Measurements from ENCODE around the gene IKZF2.

DNA sequence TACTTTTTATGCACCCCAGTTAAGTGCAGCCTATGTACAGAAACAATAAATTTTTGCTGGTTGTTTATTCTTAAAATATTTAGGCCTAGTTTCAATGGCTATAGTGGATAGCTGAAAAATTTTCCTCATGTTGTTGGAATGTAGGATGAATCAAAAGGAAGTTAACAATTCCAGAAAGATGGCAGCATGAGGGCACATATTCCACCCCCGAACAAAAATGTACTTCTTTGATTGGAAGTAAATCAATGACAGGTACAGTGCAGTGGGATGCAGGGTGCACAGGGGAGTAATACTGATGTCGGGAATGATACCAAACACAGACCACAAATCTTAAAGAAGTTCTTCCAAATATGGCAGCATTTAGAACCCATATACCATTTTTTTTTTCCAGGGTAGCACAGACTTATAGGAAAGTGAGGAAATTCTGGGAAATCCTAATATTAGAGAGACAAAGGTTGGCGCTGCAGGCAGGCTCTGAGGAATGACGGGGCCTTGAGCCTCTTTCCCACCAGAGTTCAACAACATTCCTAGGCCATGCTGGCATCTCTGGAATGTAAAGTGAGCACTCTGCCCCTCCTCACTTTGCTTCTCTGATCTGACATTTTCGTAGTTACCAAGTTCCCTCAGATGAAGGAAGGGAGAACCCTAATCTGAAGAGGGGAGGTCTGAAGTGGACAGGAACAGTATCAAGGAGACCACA is 36.6 kb upstream of the IKZF2 start:
- TF ChIP-seq POLR2A (IDR thresholded peaks at IDR 0.05) = no peak
- TF ChIP-seq, protein P1, sequence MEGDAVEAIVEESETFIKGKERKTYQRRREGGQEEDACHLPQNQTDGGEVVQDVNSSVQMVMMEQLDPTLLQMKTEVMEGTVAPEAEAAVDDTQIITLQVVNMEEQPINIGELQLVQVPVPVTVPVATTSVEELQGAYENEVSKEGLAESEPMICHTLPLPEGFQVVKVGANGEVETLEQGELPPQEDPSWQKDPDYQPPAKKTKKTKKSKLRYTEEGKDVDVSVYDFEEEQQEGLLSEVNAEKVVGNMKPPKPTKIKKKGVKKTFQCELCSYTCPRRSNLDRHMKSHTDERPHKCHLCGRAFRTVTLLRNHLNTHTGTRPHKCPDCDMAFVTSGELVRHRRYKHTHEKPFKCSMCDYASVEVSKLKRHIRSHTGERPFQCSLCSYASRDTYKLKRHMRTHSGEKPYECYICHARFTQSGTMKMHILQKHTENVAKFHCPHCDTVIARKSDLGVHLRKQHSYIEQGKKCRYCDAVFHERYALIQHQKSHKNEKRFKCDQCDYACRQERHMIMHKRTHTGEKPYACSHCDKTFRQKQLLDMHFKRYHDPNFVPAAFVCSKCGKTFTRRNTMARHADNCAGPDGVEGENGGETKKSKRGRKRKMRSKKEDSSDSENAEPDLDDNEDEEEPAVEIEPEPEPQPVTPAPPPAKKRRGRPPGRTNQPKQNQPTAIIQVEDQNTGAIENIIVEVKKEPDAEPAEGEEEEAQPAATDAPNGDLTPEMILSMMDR (IDR thresholded peaks at IDR 0.05) = no peak
